Endothelial cell of umbilical vein (primary cell): Measurements from ENCODE around the gene TOMM20. TPM values are rescaled to one million over a fixed set of nuclear protein-coding genes. Genes with fewer than 3 reads are reported as not detected.
"Not testable (repeated sequence)": the region's sequence is repeated elsewhere in the genome, so short reads cannot be mapped to it uniquely, and the experiment has no call there.

Source experiments
- BruUV-seq: library from RNA; stranded (reverse); fragments of 400-500 nt; replicated peaks from 2 replicates; lab custom pipeline; 2021; lab: Mats Ljungman, UMichigan
- CTCF ChIA-PET: fragments of 300-600, 350-600 bp; sonication (Branson Sonifier 250); formaldehyde crosslinking; loops from one replicate; lab custom pipeline; 2021; ENCODE audit warnings: antibody characterized with exemption, inconsistent platforms; lab: Charles Lee
- POLR2A ChIA-PET: fragments of 300-600, 350-600 bp; sonication (Branson Sonifier 250); formaldehyde crosslinking; loops from one replicate; lab custom pipeline; 2021; ENCODE audit warnings: antibody characterized with exemption, inconsistent platforms; lab: Charles Lee
- DNase-seq: peaks from one replicate; pipeline ENCODE4 v3.0.0-alpha.2; 2011; ENCODE audit warnings: low read depth, low spot score
- FAIRE-seq: peaks from 2 replicates; lab custom pipeline; 2011; peaks lifted over from hg19 to GRCh38; lab: Jason Lieb, UNC
- H2AFZ ChIP-seq: 2 replicates; pipeline ENCODE4 v1.6.0; 2012; ENCODE audit warnings: low read depth, low read length, control low read depth, inconsistent platforms
- H3K27ac ChIP-seq: 2 replicates; pipeline ENCODE4 v1.5.1; 2011; ENCODE audit warnings: low read depth, mild to moderate bottlenecking, control low read depth, low read length, moderate library complexity; ENCODE audit not compliant: insufficient read depth
- H3K27me3 ChIP-seq, 2 experiments: 2 replicates each; pipeline versions ENCODE4 v1.6.0 to v1.6.1; 2011; ENCODE audit warnings: low read length in 2 of 2, mixed read lengths in 1 of 2; ENCODE audit not compliant: control insufficient read depth in 2 of 2, insufficient read depth in 2 of 2
- H3K36me3 ChIP-seq, 2 experiments: 2 replicates in 1 of 2; 3 replicates in 1 of 2; pipeline ENCODE4 v1.5.1; 2011; ENCODE audit warnings: low read length in 2 of 2, mild to moderate bottlenecking in 1 of 2, moderate library complexity in 1 of 2; ENCODE audit not compliant: control insufficient read depth in 2 of 2, insufficient read depth in 2 of 2; ENCODE audit errors: extremely low read depth in 1 of 2
- H3K4me1 ChIP-seq: 3 replicates; pipeline ENCODE4 v1.5.1; 2011; ENCODE audit warnings: mild to moderate bottlenecking, low read length; ENCODE audit not compliant: control insufficient read depth, insufficient read depth; ENCODE audit errors: extremely low read depth
- H3K4me2 ChIP-seq: 2 replicates; pipeline ENCODE4 v1.6.1; 2011; ENCODE audit warnings: low read length, control low read depth, mixed read lengths; ENCODE audit not compliant: insufficient read depth
- H3K4me3 ChIP-seq, 3 experiments: fragments of 200-600 bp in 1 of 3; sonication (generic), shearing (Covaris generic) in 1 of 3; replicated peaks in 1 of 3; 2 replicates each; pipeline ENCODE4 v1.5.1; 2011 to 2016; ENCODE audit warnings: control low read depth in 3 of 3, low read length in 3 of 3, mild to moderate bottlenecking in 2 of 3, inconsistent platforms in 1 of 3, low read depth in 1 of 3, moderate library complexity in 1 of 3; ENCODE audit not compliant: insufficient read depth in 1 of 3
- H3K79me2 ChIP-seq: 2 replicates; pipeline ENCODE4 v1.6.0; 2012; ENCODE audit warnings: low read length, inconsistent platforms; ENCODE audit not compliant: control insufficient read depth, insufficient read depth
- H3K9ac ChIP-seq: replicated peaks from 2 replicates; pipeline ENCODE3; 2011; ENCODE audit warnings: low read length, control low read depth; ENCODE audit not compliant: insufficient read depth; ENCODE audit errors: extremely low read depth
- H3K9me1 ChIP-seq: replicated peaks from 3 replicates; pipeline ENCODE4 v1.6.0; 2011; ENCODE audit warnings: mild to moderate bottlenecking, low read length; ENCODE audit not compliant: control insufficient read depth, insufficient read depth; ENCODE audit errors: extremely low read depth
- H3K9me3 ChIP-seq: replicated peaks from 2 replicates; pipeline ENCODE4 v1.5.1; 2012; ENCODE audit warnings: low read length, inconsistent platforms; ENCODE audit not compliant: control insufficient read depth, insufficient read depth
- H4K20me1 ChIP-seq: replicated peaks from 2 replicates; pipeline ENCODE3; 2011; ENCODE audit warnings: mild to moderate bottlenecking, low read length; ENCODE audit not compliant: control insufficient read depth, insufficient read depth; ENCODE audit errors: extremely low read depth
- FOS ChIP-seq: IDR thresholded peaks from 2 replicates; pipeline ENCODE4 v1.6.1; 2011; ENCODE audit warnings: mild to moderate bottlenecking, low read length, moderate library complexity, borderline replicate concordance; ENCODE audit not compliant: insufficient read depth
- GATA2 ChIP-seq: IDR thresholded peaks from 2 replicates; pipeline ENCODE4 v1.7.0; 2011; ENCODE audit warnings: low read depth, mild to moderate bottlenecking, moderate library complexity, mixed read lengths, low read length; ENCODE audit not compliant: insufficient read length, insufficient read depth
- JUN ChIP-seq: IDR thresholded peaks from 2 replicates; pipeline ENCODE4 v1.6.1; 2011; ENCODE audit warnings: borderline replicate concordance, low read depth; ENCODE audit not compliant: insufficient read length, insufficient read depth
- MAX ChIP-seq: IDR thresholded peaks from 2 replicates; pipeline ENCODE4 v1.6.1; 2011; ENCODE audit not compliant: insufficient read depth, insufficient read length
- POLR2AphosphoS5 ChIP-seq: IDR thresholded peaks from 2 replicates; pipeline ENCODE4 v1.6.1; 2012; ENCODE audit warnings: low read depth, mild to moderate bottlenecking, control low read depth, low read length, moderate library complexity; ENCODE audit not compliant: insufficient read depth
- dilution Hi-C: fragments of 300-500 bp; cut with MboI; formaldehyde crosslinking; loops from one replicate; pipeline ENCODE4 v1.15.0; 2019; ENCODE audit warnings: low sequenced_read_pairs; ENCODE audit not compliant: extremely low pct_ligation_motif_present
- intact Hi-C: fragments of 100-400 bp; cut with micrococcal nuclease; formaldehyde crosslinking; loops from one replicate; pipeline ENCODE4 v1.10.0; 2022
- polyA plus RNA-seq, 4 experiments: library from polyadenylated mRNA; depleted of rRNA in 3 of 4; stranded (reverse) in 3 of 4; unstranded in 1 of 4; fragments of >200 nt; gene quantifications; 2 replicates each; pipeline versions ENCODE4 v1.2.1 to v1.2.3, GENCODE V29; 2011 to 2012; ENCODE audit warnings: missing spikeins in 1 of 4
- total RNA-seq: library from RNA; stranded (reverse); gene quantifications from 2 replicates; pipeline ENCODE4 v1.2.3, GENCODE V29; 2021

The TOMM20 gene
- total and polyA plus RNA-seq, 2 donors (not counting 3 experiments of a cell fraction or from before 2014, with no cell fraction given) = 42.5 to 98.4 TPM

GRCh38 chr1:235160383-235160956 is 31.8 kb upstream of the TOMM20 start:
- BruUV-seq = TSS peak; percentile 76
- peak overlapping the region; percentile 81 for H3K9ac ChIP-seq
- no peaks in the 10 kb centered on the region for H4K20me1 ChIP-seq
- peak overlapping the region; percentile 91 for H3K4me2 ChIP-seq
- POLR2A ChIA-PET = no interaction called here
- CTCF ChIA-PET = interaction anchor here (0.6 to 1.4 kb wide), 7 partner anchors 20 to 673 kb away, joined by 3 to 5 read pairs (median 4); no protein-coding TSS in a partner anchor
- peaks cover 4% of the 10 kb centered on the region for H3K4me1 ChIP-seq
- no peaks in the 10 kb centered on the region for H3K9me1 ChIP-seq
- peaks cover 8% of the 10 kb centered on the region in 2 experiments for H3K36me3 ChIP-seq
- dilution Hi-C loops = no loop called here
- H3K27ac ChIP-seq = peak overlapping the region; percentile 66
- peak overlapping the region; percentile 77 to 93 (median 86) for H3K4me3 ChIP-seq
- H3K9me3 ChIP-seq = no peaks in the 10 kb centered on the region
- FAIRE-seq = no peak
- TF ChIP-seq FOS (no peak), MAX (no peak), GATA2 (no peak), POLR2AphosphoS5 (no peak), JUN (no peak)
- peaks cover 25% of the 10 kb centered on the region for H3K79me2 ChIP-seq
- DNase-seq = no peak
- intact Hi-C loops = loop anchor here (5.0 kb wide), 1 partner anchor 167 kb away; the partner anchor contains the start of genes ARID4B and GGPS1
- H2AFZ ChIP-seq = peak overlapping the region; percentile 67
- H3K27me3 ChIP-seq = no peaks in the 10 kb centered on the region

- Histone ChIP-seq H3K79me2 (peaks cover 25% of the 10 kb centered on the region), H3K4me3 (peak overlapping the region in 1 of 3 experiments; percentile 93), H3K4me2 (peak overlapping the region; percentile 91)
- dilution Hi-C loops, H3K9me1 ChIP-seq, H3K27me3 ChIP-seq, H3K27ac ChIP-seq, H3K9ac ChIP-seq, BruUV-seq, H3K4me1 ChIP-seq, H4K20me1 ChIP-seq, DNase-seq, H3K9me3 ChIP-seq, H2AFZ ChIP-seq, H3K36me3 ChIP-seq, FAIRE-seq: not testable (repeated sequence)
- intact Hi-C loops = loop anchor here (5.0 kb wide), 1 partner anchor 167 kb away; the partner anchor contains the start of genes ARID4B and GGPS1
- ChIA-PET CTCF (interaction anchor here (0.7 kb wide), 1 partner anchor 20 kb away, joined by 3 read pairs; no protein-coding TSS in a partner anchor), POLR2A (interaction anchor here (0.7 to 1.0 kb wide), 2 partner anchors 32 to 773 kb away, joined by 4 read pairs; partner anchors contain the start of gene TOMM20)
These were observed 31.3 kb upstream of the TOMM20 start for GRCh38 chr1:235159930-235160329.

GRCh38 chr1:235159284-235159683 is 30.6 kb upstream of the TOMM20 start:
- H4K20me1 ChIP-seq, H3K9ac ChIP-seq, H2AFZ ChIP-seq, dilution Hi-C loops, BruUV-seq, H3K4me3 ChIP-seq, CTCF ChIA-PET, DNase-seq, H3K27me3 ChIP-seq, H3K27ac ChIP-seq, H3K9me3 ChIP-seq, FAIRE-seq, H3K4me1 ChIP-seq, H3K9me1 ChIP-seq, H3K4me2 ChIP-seq, intact Hi-C loops, H3K36me3 ChIP-seq: not testable (repeated sequence)
- peaks cover 25% of the 10 kb centered on the region for H3K79me2 ChIP-seq
- POLR2A ChIA-PET = interaction anchor here (0.7 to 1.0 kb wide), 2 partner anchors 31 to 774 kb away, joined by 4 read pairs; partner anchors contain the start of gene TOMM20
